Upper lobe of right lung (tissue), 1 donor: ENCODE data around the gene RASL10A. TPM values are rescaled to one million over a fixed set of nuclear protein-coding genes. Genes with fewer than 3 reads are reported as not detected.

Source experiments
- ATAC-seq: fragments of 200-7000 bp; cut with Tn5 transposase; one replicate; pipeline ENCODE4 v1.9.1; 2020; ENCODE audit warnings: mild to moderate bottlenecking, moderate library complexity
- DNase-seq: peaks from one replicate; pipeline ENCODE4 v3.0.0-alpha.2; 2020
- H3K27ac ChIP-seq: fragments of 200-600 bp; one replicate; pipeline ENCODE4 v1.8.0; 2022
- H3K27me3 ChIP-seq: fragments of 200-600 bp; one replicate; pipeline ENCODE4 v1.8.0; 2022; ENCODE audit warnings: mild to moderate bottlenecking
- H3K36me3 ChIP-seq: fragments of 200-600 bp; one replicate; pipeline ENCODE4 v1.8.0; 2022
- H3K4me1 ChIP-seq: fragments of 200-600 bp; one replicate; pipeline ENCODE4 v1.8.0; 2022
- H3K4me3 ChIP-seq: fragments of 200-600 bp; one replicate; pipeline ENCODE4 v1.8.0; 2022; ENCODE audit warnings: mild to moderate bottlenecking
- H3K9me3 ChIP-seq: fragments of 200-600 bp; one replicate; pipeline ENCODE4 v1.8.0; 2022
- intact Hi-C: fragments of 100-400 bp; cut with DNase I; formaldehyde crosslinking; loops from one replicate; pipeline ENCODE4 v1.11.0; 2022
- total RNA-seq: library from RNA; stranded (reverse); fragmentation: NEBNext Ultra II Directional; extraction: Animal tissue kit (Norgen Biotek cat#: 25700); gene quantifications from one replicate; pipeline ENCODE4 v1.2.1, GENCODE V29; 2021
- TF ChIP-seq, protein P1 (sequence below): fragments of 200-600 bp; IDR thresholded peaks from one replicate; pipeline ENCODE4 v1.8.0; 2022; ENCODE audit warnings: antibody characterized with exemption
- donor health status: DM: no; HTN: yes; CAD: no; lungs with severe emphysema.

Gene RASL10A
- total RNA-seq, 1 donor from 2014 or later = 0.72 TPM

DNA sequence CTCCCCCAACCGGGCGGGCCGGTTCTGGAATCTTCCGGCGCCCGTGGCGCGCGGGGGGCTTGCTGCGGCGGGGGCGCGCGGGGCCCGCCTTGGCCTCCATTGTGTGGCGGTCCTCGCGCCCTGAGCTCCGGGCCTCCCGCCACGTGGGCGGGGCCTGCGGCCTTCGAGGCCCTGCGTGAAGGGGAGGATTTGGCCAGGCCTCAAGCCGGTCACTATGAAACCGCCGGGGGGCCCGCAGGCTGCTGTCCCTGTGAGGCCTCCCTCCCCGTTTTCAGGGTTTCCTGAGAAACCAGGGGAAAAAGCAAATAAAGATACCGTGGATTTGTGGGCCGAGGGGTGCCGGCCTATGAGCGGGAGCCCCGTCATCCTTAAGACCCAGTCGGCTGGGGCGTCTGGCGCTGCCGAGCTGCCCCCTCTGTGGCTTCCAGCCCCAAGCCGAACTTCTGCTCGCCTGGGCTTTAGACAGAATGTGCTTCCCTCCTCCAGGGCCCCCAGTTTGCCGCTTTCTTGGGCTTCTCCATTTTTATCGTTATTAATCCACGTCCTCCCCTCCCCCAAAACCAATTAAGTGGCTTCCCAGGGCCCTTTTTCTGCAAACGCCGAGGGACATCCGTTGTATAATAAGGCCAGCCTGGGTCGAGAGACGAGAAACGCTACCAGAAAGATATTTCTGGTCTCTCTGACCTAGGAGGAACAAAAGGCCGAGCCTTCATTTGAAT is 46.8 kb downstream of the RASL10A start:
- TF ChIP-seq, protein P1, sequence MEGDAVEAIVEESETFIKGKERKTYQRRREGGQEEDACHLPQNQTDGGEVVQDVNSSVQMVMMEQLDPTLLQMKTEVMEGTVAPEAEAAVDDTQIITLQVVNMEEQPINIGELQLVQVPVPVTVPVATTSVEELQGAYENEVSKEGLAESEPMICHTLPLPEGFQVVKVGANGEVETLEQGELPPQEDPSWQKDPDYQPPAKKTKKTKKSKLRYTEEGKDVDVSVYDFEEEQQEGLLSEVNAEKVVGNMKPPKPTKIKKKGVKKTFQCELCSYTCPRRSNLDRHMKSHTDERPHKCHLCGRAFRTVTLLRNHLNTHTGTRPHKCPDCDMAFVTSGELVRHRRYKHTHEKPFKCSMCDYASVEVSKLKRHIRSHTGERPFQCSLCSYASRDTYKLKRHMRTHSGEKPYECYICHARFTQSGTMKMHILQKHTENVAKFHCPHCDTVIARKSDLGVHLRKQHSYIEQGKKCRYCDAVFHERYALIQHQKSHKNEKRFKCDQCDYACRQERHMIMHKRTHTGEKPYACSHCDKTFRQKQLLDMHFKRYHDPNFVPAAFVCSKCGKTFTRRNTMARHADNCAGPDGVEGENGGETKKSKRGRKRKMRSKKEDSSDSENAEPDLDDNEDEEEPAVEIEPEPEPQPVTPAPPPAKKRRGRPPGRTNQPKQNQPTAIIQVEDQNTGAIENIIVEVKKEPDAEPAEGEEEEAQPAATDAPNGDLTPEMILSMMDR = no peak
- peak; percentile 71 for ATAC-seq
- peaks cover 55% of the 10 kb centered on the region for H3K4me1 ChIP-seq

DNA sequence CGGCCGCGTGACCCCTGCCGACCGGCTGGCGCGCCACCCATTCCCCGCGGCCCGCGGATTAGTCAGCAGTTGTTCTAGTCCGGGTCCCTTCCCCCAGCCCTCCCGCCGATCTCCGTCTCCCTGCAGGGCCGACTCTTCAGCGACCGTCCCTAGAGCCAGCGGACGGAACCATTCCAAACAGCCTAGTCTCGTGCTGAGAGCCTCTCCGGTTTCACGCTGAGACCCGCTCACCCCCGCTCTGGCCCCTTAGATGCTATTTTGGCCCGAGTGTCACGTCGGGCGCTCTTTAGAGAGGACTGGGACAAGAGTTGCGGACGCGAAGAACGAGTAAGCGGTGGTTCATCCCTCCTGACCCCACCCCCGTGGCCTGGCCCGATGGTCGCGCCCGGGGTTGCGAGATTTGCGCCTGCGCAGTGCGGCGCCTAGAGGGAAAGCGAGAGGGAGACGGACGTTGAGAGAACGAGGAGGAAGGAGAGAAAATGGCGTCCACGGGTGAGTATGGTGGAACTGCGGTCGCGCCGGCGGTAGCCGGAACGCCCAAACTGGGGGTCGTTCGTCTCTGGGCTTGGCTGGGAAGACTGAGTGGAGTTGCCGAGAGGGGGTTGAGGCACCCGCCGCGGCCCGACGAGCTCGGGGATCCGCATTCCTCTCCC is 47.5 kb downstream of the RASL10A start, which contains the start of the genes EWSR1 and RHBDD3:
EWSR1 (plus strand) TSS at position 411 of the 653 bp plus-strand sequence; CDS start at position 480, 69 bp downstream.
RHBDD3 (minus strand) TSS at position 124 of the 653 bp plus-strand sequence. CDS start 2,355 bp downstream, outside the sequence.
- Histone ChIP-seq H3K27ac (peak within 1 kb of the TSS; percentile 100), H3K4me1 (peaks cover 49% of the 10 kb centered on the region), H3K4me3 (peak within 1 kb of the TSS; percentile 95), H3K9me3 (no peaks in the 10 kb centered on the region), H3K27me3 (no peaks in the 10 kb centered on the region), H3K36me3 (peaks cover 14% of the 10 kb centered on the region)
- intact Hi-C loops = no loop called here
- TF ChIP-seq, protein P1 = no peak
- DNase-seq (peak; percentile 97), ATAC-seq (peak; percentile 94)

More for the DNA sequence above, 46.8 kb downstream of the RASL10A start:
- no peaks in the 10 kb centered on the region for H3K27me3 ChIP-seq
- H3K36me3 ChIP-seq = peaks cover 21% of the 10 kb centered on the region
- no peaks in the 10 kb centered on the region for H3K9me3 ChIP-seq
- intact Hi-C loops = no loop called here
- DNase-seq = peak; percentile 87
- peak overlapping the region; percentile 100 for H3K27ac ChIP-seq
- H3K4me3 ChIP-seq = peak overlapping the region; percentile 95

DNA sequence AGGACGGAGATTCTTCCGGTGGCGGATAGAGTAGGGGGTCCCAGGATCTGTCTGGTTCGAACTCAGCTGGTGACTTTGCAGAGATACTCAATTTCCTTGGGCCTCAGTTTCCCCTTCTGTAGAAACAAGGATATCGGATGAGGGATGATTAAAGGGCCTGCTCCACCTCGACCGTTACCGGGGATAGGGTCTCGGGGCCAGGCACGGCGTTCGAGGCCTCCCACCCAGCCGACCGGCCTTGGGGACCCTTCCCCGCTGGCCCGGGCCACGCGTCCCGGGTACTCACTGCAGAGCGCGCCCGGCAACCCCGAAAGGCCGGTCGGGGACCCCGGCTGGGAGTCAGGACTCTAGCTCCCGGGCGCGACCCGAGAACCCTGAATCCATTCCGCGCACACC is 48.0 kb downstream of the RASL10A start:
- ATAC-seq (no peak), DNase-seq (no peak)
- TF ChIP-seq, protein P1 = no peak
- no peaks in the 10 kb centered on the region for H3K9me3 ChIP-seq
- peaks cover 43% of the 10 kb centered on the region for H3K4me1 ChIP-seq
- peak overlapping the region; percentile 100 for H3K27ac ChIP-seq
- intact Hi-C loops = no loop called here
- no peaks in the 10 kb centered on the region for H3K27me3 ChIP-seq
- peaks cover 9% of the 10 kb centered on the region for H3K36me3 ChIP-seq
- peak overlapping the region; percentile 95 for H3K4me3 ChIP-seq

DNA sequence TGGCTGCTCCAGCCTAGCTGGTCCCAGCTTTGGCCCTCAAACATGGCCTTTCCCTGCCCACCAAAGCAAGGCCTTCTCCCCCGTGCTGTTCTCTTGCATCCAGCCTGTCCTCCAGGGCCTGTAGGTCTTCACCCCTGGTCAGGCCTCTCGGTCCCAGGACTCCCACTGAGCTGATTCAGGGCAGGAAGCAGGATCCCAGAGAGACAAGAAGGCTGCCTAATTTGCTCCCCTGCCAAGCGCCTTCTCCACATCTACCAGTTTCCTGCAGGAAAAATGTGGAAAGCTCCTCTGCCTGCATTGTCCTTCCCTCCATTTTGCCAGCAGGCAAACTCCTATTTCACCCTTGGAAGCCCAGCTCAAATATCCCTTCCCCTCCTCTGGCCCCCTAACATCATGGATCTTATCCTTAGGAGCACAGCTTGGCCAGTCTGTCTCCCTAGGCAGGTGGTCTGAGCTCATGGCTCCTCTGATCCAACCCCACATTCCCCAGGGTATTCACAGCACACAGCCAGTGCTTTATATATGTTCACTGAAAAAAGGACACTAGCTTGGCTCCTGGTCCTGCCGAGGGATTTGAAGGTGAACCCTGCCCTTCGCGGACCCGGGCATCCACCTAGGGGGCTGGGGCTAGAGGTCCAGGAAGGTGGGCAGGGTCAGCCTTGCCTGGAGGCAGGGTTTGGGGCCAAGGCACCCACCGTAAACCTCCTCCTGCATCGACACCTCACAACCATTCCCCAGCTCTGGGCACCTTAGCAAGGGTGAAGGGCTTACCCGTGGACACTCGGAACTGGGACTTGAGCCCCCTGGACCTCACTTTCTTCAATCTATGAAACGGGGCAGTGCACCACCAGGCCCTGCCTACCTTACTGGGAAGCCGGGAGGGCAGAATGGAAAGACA is 48.7 kb downstream of the RASL10A start:
- peak; percentile 58 for DNase-seq
- peaks cover 5% of the 10 kb centered on the region for H3K36me3 ChIP-seq
- H3K27ac ChIP-seq = peak overlapping the region; percentile 100
- H3K9me3 ChIP-seq = no peaks in the 10 kb centered on the region
- no peak for ATAC-seq
- peak overlapping the region; percentile 95 for H3K4me3 ChIP-seq
- intact Hi-C loops = no loop called here
- H3K27me3 ChIP-seq = no peaks in the 10 kb centered on the region
- peaks cover 37% of the 10 kb centered on the region for H3K4me1 ChIP-seq
- TF ChIP-seq, protein P1 = no peak

DNA sequence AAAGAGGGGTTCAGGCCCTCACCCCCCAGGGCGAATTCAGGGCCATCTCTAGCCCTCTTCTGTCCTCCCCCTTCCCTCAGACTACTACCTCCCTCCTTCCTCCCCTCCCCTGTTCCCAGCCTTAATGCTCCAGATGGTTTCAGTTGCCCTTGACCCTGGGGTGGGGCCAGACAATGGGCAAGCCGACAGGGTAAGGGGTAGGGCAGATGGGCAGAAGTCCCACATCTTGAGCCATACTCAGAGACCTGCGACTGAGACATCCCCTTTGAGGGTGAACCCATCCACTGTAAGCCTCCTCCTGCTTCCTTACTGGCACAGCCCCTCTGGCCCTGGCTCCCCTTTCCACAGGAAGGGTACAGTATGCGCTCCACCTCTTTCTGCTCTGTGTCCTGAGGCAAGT is 49.6 kb downstream of the RASL10A start:
- Histone ChIP-seq H3K27ac (peak overlapping the region; percentile 100), H3K4me3 (no peak overlapping the region), H3K9me3 (no peaks in the 10 kb centered on the region), H3K36me3 (peaks cover 5% of the 10 kb centered on the region), H3K27me3 (no peaks in the 10 kb centered on the region), H3K4me1 (peaks cover 28% of the 10 kb centered on the region)
- no peak for ATAC-seq
- TF ChIP-seq, protein P1 = no peak
- DNase-seq = peak; percentile 51
- intact Hi-C loops = no loop called here
